GM13976 (cell line): ENCODE results near the gene BPIFB3.

Experiments
- DNase-seq: peaks from one replicate; pipeline ENCODE4 v3.0.0; 2012; ENCODE audit warnings: low spot score
- CTCF ChIP-seq: IDR thresholded peaks from 2 replicates; pipeline ENCODE4 v1.5.1; 2012; ENCODE audit warnings: borderline replicate concordance, mild to moderate bottlenecking; ENCODE audit not compliant: insufficient read depth; ENCODE audit errors: extremely low read depth, missing control alignments, control extremely low read depth
- in situ Hi-C: fragments of 300-500 bp; cut with MboI; formaldehyde crosslinking; loops from one replicate; pipeline ENCODE4 v1.12.0; 2022; ENCODE audit warnings: low sequenced_read_pairs, mixed read lengths, inconsistent platforms; ENCODE audit not compliant: unreplicated experiment

BPIFB3 gene

DNA sequence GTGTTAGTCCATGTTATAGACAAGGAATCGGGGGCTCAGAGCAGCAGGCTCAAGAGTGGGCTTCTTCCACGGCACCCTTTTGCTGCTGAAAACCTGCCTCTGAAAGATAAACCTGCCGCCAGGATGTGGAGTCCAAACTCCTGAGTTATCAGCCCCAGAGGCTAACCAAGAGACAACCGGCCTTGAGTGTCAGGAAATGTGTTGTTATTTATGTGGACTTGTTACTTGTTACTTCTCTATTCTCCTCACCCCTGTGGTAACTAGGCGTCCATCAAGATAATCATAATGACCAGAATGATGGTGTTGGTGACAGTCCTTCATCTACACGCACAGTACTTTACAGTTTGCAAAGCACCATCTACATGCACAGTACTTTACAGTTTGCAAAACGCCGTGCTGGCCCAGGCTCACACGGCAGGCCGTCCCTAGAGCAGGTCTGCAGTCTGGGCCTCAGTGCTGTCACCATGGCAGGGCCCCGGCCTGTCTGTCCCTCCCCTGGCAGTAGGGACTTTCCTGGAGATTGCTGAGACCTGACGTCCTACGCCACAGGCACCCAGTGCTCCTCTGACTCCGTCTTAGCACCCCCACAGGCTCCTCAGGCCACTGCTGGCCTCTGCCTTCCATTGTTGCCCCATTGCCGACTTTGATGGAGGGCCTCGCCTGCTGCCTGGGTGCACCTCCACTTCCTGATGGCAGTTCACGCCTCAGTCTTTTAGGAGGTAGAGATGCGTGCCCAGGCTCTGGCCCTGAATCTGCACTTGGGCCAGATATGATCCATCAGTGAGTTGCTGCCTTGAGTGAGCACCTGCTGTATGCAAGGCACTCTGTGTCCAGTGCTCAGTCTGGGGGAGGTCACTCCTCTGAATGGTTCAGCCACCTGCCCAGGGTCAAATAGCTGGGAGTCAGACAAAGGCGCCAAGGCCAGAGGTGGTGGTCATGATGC is 16.7 kb downstream of the BPIFB3 start:
- in situ Hi-C loops = no loop called here
- no peak for TF ChIP-seq CTCF
- DNase-seq = no peak

GRCh38 chr20:33071198-33071597 is 17.5 kb downstream of the BPIFB3 start:
- no peak for DNase-seq
- no peak for TF ChIP-seq CTCF
- in situ Hi-C loops = no loop called here

- DNase-seq = no peak
- no peak for TF ChIP-seq CTCF
- in situ Hi-C loops = no loop called here
These were observed 18.7 kb downstream of the BPIFB3 start for GRCh38 chr20:33072362-33072761.

GRCh38 chr20:33072813-33073212 is 19.1 kb downstream of the BPIFB3 start:
- in situ Hi-C loops = no loop called here
- TF ChIP-seq CTCF = no peak
- no peak for DNase-seq

DNA sequence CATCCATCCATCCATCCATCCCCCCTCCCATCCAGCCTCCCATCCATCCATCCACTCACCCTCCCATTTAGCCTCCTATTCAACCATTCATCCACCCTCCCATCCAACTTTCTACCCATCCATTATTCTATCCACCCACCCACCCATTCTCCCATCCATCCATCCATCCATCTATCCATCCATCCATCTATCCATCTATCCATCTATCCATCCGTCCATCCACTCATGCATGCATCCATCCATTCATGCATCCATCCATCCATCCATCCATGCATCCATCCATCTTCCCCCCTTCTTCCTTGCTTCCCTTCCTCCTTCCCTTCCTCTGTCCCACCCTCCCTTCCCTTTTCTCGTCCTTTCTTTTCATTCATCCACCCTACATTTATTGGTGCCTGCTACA is 21.0 kb downstream of the BPIFB3 start:
- no peak for DNase-seq
- in situ Hi-C loops = no loop called here
- TF ChIP-seq CTCF = no peak

- in situ Hi-C loops = no loop called here
- DNase-seq = no peak
- no peak for TF ChIP-seq CTCF
These were observed 21.6 kb downstream of the BPIFB3 start for GRCh38 chr20:33075281-33075680.
